HepG2 (cell line): ENCODE measurements around the gene HOXC4. TPM values are rescaled to one million over a fixed set of nuclear protein-coding genes. Genes with fewer than 3 reads are reported as not detected.

Experiments
- ATAC-seq: fragments of 200-7000 bp; cut with Tn5 transposase; 3 replicates; pipeline ENCODE4 v1.9.1; 2020; ENCODE audit warnings: mild to moderate bottlenecking, moderate library complexity
- BruUV-seq: library from RNA; stranded (reverse); fragments of 400-500 nt; replicated peaks from 2 replicates; lab custom pipeline; 2021; lab: Mats Ljungman, UMichigan
- CTCF ChIA-PET: fragments of 300-600 bp; formaldehyde crosslinking; extraction: SDS; loops from one replicate; lab custom pipeline; 2021; ENCODE audit warnings: low total read pairs, inconsistent platforms, low intra/inter-chr PET ratio; lab: Yijun Ruan, JAX
- POLR2A ChIA-PET: fragments of 350-600 bp; sonication (Branson Sonifier 250); formaldehyde crosslinking; loops from one replicate; lab custom pipeline; 2020; ENCODE audit warnings: antibody characterized with exemption, inconsistent platforms; lab: Yijun Ruan, JAX
- DNase-seq: peaks from one replicate; pipeline ENCODE4 v3.0.0-alpha.2; 2015; ENCODE audit warnings: low spot score
- FAIRE-seq: peaks from 3 replicates; lab custom pipeline; 2011; peaks lifted over from hg19 to GRCh38; lab: Jason Lieb, UNC
- H2AFZ ChIP-seq: one replicate; pipeline ENCODE4 v1.6.1; 2011; ENCODE audit warnings: low read length, inconsistent platforms
- H3K27ac ChIP-seq: fragments of 300-600 bp; 3 replicates; pipeline ENCODE4 v1.8.0; 2011; ENCODE audit warnings: mixed run types, mild to moderate bottlenecking, mixed read lengths, low read length, inconsistent platforms; ENCODE audit not compliant: insufficient read depth; ENCODE audit errors: extremely low read length
- H3K27me3 ChIP-seq, 2 experiments: fragments of 200-600 bp in 1 of 2; 2 replicates in 1 of 2; 3 replicates in 1 of 2; pipeline versions ENCODE4 v1.6.0 to v1.8.0; 2011; ENCODE audit warnings: low read length in 2 of 2, mild to moderate bottlenecking in 2 of 2, moderate library complexity in 2 of 2, inconsistent platforms in 1 of 2; ENCODE audit not compliant: insufficient read depth in 2 of 2, control insufficient read depth in 1 of 2
- H3K36me3 ChIP-seq, 2 experiments: fragments of 200-600 bp in 1 of 2; replicated peaks in 1 of 2; 2 replicates in 1 of 2; 3 replicates in 1 of 2; pipeline versions ENCODE4 v1.5.1 to v1.8.0; 2011; ENCODE audit warnings: low read length in 2 of 2, inconsistent platforms in 1 of 2; ENCODE audit not compliant: insufficient read depth in 2 of 2, control insufficient read depth in 1 of 2
- H3K4me1 ChIP-seq: 2 replicates; pipeline ENCODE4 v1.5.1; 2012; ENCODE audit warnings: low read length, inconsistent platforms; ENCODE audit not compliant: insufficient read depth
- H3K4me2 ChIP-seq: 2 replicates; pipeline ENCODE4 v1.6.0; 2011; ENCODE audit warnings: low read depth, low read length, inconsistent platforms
- H3K4me3 ChIP-seq, 3 experiments: fragments of 200-600 bp in 1 of 3; sonication (generic), shearing (Covaris generic) in 1 of 3; replicated peaks in 1 of 3; 2 replicates each; pipeline ENCODE4 v1.5.1; 2011 to 2016; ENCODE audit warnings: low read length in 3 of 3, inconsistent platforms in 2 of 3, low read depth in 2 of 3, mild to moderate bottlenecking in 2 of 3, control low read depth in 1 of 3, mixed read lengths in 1 of 3; ENCODE audit not compliant: insufficient read depth in 1 of 3
- H3K79me2 ChIP-seq: one replicate; pipeline ENCODE4 v1.6.1; 2011; ENCODE audit warnings: low read length, inconsistent platforms; ENCODE audit not compliant: insufficient read depth
- H3K9ac ChIP-seq: 2 replicates; pipeline ENCODE4 v1.6.0; 2011; ENCODE audit warnings: mild to moderate bottlenecking, low read depth, low read length, inconsistent platforms; ENCODE audit not compliant: insufficient read depth
- H3K9me3 ChIP-seq: 2 replicates; pipeline ENCODE4 v1.5.1; 2012; ENCODE audit warnings: mild to moderate bottlenecking, low read length
- H4K20me1 ChIP-seq: 2 replicates; pipeline ENCODE4 v1.6.0; 2011; ENCODE audit warnings: inconsistent platforms, mild to moderate bottlenecking, low read length, moderate library complexity; ENCODE audit not compliant: insufficient read depth
- EED ChIP-seq: sonication (generic); formaldehyde crosslinking; IDR thresholded peaks from 2 replicates; pipeline ENCODE4 v1.5.0; 2020; ENCODE audit warnings: mild to moderate bottlenecking, missing genetic modification reagents
- HOXA7 ChIP-seq: sonication (generic); formaldehyde crosslinking; IDR thresholded peaks from 2 replicates; pipeline ENCODE4 v1.8.1; 2022; ENCODE audit warnings: mild to moderate bottlenecking, missing genetic modification reagents, moderate library complexity
- JUND ChIP-seq: sonication (generic); formaldehyde crosslinking; IDR thresholded peaks from 2 replicates; pipeline ENCODE4 v1.8.0; 2022; ENCODE audit warnings: mild to moderate bottlenecking, missing genetic modification reagents
- MLXIP ChIP-seq: sonication (generic); formaldehyde crosslinking; IDR thresholded peaks from 2 replicates; pipeline ENCODE4 v1.9.0; 2021; ENCODE audit warnings: missing genetic modification reagents, borderline replicate concordance
- SOX13 ChIP-seq, 3 experiments: fragments of 450-650 bp in 1 of 3; sonication (generic) in 1 of 3; formaldehyde crosslinking in 1 of 3; IDR thresholded peaks in 2 of 3; conservative IDR thresholded peaks in 1 of 3; 2 replicates each; pipeline versions ENCODE4 v1.5.0 to v1.6.1; 2016 to 2020; ENCODE audit warnings: antibody characterized with exemption in 1 of 3, mild to moderate bottlenecking in 1 of 3, missing compliant biosample characterization in 1 of 3, missing genetic modification reagents in 1 of 3, moderate library complexity in 1 of 3
- ZNF704 ChIP-seq: sonication (generic); formaldehyde crosslinking; IDR thresholded peaks from 2 replicates; pipeline ENCODE4 v1.8.1; 2023; ENCODE audit warnings: mild to moderate bottlenecking, inconsistent platforms, moderate library complexity, missing genetic modification reagents, borderline replicate concordance
- ZNF747 ChIP-seq: sonication (generic); formaldehyde crosslinking; IDR thresholded peaks from 2 replicates; pipeline ENCODE4 v1.8.1; 2023; ENCODE audit warnings: missing genetic modification reagents, mild to moderate bottlenecking, borderline replicate concordance
- WGBS: methylation state at CpG from one replicate; pipeline ENCODE4 v1.1.6; 2017; ENCODE audit warnings: low lambda C conversion rate; 5-methylcytosine and 5-hydroxymethylcytosine counted together
- in situ Hi-C: cut with HindIII; loops from 2 replicates; pipeline ENCODE4 v1.10.0; 2017; ENCODE audit warnings: low pct_unique_long_range_greater_than_20kb; ENCODE audit not compliant: extremely low pct_ligation_motif_present
- intact Hi-C: fragments of 100-400 bp; cut with micrococcal nuclease; formaldehyde crosslinking; loops from one replicate; pipeline ENCODE4 v1.10.0; 2022; ENCODE audit not compliant: unreplicated experiment
- polyA plus RNA-seq, 8 experiments: library from polyadenylated mRNA; depleted of rRNA in 3 of 8; stranded (reverse) in 7 of 8; unstranded in 1 of 8; fragments of >200 nt; fragmentation: Illumina TruSeq in 4 of 8; extraction: Trizol in 4 of 8; gene quantifications; 2 replicates each; pipeline versions ENCODE4 v1.2.1 to v1.2.3, GENCODE V29; 2011 to 2016; ENCODE audit warnings: low read depth in 4 of 8, missing spikeins in 1 of 8, mixed read lengths in 1 of 8; ENCODE audit not compliant: insufficient read depth in 1 of 8
- total RNA-seq, 5 experiments: library from RNA; depleted of rRNA; stranded (reverse); fragments of >200 nt; fragmentation: Illumina TruSeq; extraction: Trizol; gene quantifications; 2 replicates each; pipeline ENCODE4 v1.2.3, GENCODE V29; 2016; ENCODE audit warnings: low read depth in 1 of 5
- TF ChIP-seq, protein P1 (sequence below): sonication (generic); formaldehyde crosslinking; IDR thresholded peaks from 2 replicates; pipeline ENCODE4 v1.5.1; 2020; ENCODE audit warnings: missing genetic modification reagents, mild to moderate bottlenecking, borderline replicate concordance

Gene HOXC4
- total and polyA plus RNA-seq, 2 of the 13 experiments (the other 11 are each of a cell fraction or from before 2014, with no cell fraction given): not detected

DNA sequence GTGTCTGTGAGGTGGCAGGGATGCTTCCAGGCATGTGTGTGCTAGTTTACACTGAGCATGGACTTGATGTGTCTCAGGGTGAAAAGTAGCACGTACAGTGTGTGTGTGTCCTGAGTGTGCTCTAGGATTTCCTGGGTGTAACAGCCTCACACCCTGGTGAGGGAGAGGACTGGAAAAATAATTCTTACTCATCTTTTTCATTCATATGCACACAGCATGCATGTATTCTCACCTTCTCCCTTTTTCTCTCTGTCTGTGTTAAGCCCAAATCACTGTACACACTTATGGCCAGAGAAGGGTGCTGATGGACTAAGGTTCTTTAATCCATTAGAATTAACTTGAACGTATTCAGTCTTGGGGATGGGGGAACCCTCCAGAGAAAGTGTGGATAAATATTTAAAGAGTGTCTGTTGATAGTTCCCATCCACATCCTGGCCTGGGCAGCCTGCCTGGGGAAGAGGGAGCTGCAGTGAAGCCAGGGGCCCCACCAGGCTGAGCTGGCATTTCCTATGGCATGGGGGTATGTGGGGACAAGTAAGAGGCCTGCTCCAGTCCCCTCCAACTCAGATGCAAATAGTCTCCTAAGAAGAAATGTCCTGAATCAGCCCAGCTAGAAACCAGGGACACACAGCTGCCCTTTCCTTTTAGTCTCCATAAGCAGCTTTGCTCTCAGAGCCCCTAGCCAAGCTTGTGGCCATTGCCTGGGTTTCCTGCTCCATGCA lies 45.9 kb upstream of the HOXC4 start (continued):
- TF ChIP-seq SOX13 (IDR thresholded peaks at IDR 0.05) (no peak), SOX13 (CRISPR knock-in tag; conservative IDR thresholded peaks at IDR 0.05 in 1 of 2, IDR thresholded peaks at IDR 0.05 in 1 of 2) (no peak), ZNF747 (CRISPR knock-in tag) (no peak), ZNF704 (no peak), JUND (CRISPR knock-in tag) (no peak), MLXIP (CRISPR knock-in tag) (no peak)

DNA sequence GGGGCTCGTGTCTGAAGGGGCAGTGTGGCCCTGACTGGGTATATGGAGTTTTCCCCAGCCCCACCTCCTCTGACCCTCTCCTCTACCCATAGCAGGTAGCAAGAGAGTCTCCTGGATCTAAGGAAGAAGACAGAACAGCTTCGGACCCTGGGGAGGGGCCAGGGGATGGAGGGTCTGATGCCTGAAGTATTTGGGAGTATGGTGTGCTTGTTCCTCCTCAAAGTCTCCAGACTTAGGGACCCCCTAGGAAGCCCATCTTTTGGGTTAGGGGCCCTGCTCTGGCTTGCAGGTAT lies 45.4 kb upstream of the HOXC4 start:
- Histone ChIP-seq H3K27me3 (peaks cover 28 to 87% of the 10 kb centered on the region in 2 experiments), H3K9me3 (no peaks in the 10 kb centered on the region), H3K4me1 (peaks cover 30% of the 10 kb centered on the region), H3K27ac (no peak overlapping the region), H3K9ac (no peak overlapping the region), H3K4me2 (no peak overlapping the region), H4K20me1 (no peaks in the 10 kb centered on the region), H2AFZ (no peak overlapping the region), H3K4me3 (no peak overlapping the region), H3K36me3 (no peaks in the 10 kb centered on the region), H3K79me2 (no peaks in the 10 kb centered on the region)
- intact Hi-C loops: loop anchor here (10.0 kb wide), 1 partner anchor 357 kb away; the partner anchor contains the start of gene GPR84
- WGBS: 0% methylated on average over 2 of the region's 2 CpGs
- no peak for DNase-seq
- TF ChIP-seq HOXA7 (CRISPR knock-in tag): no peak
- no peak for TF ChIP-seq EED (CRISPR knock-in tag)
- TF ChIP-seq, protein P1, sequence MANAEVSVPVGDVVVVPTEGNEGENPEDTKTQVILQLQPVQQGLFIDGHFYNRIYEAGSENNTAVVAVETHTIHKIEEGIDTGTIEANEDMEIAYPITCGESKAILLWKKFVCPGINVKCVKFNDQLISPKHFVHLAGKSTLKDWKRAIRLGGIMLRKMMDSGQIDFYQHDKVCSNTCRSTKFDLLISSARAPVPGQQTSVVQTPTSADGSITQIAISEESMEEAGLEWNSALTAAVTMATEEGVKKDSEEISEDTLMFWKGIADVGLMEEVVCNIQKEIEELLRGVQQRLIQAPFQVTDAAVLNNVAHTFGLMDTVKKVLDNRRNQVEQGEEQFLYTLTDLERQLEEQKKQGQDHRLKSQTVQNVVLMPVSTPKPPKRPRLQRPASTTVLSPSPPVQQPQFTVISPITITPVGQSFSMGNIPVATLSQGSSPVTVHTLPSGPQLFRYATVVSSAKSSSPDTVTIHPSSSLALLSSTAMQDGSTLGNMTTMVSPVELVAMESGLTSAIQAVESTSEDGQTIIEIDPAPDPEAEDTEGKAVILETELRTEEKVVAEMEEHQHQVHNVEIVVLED (CRISPR knock-in tag): no peak
- POLR2A ChIA-PET: interaction anchor here (1.0 kb wide), 1 partner anchor 272 kb away, joined by 3 read pairs; the partner anchor contains the start of genes CBX5 and HNRNPA1
- CTCF ChIA-PET: interaction anchor here (0.8 kb wide), 1 partner anchor 183 kb away, joined by 3 read pairs; no protein-coding TSS in a partner anchor
- FAIRE-seq: no peak
- BruUV-seq: no TSS peak
- in situ Hi-C loops: no loop called here
- ATAC-seq: no peak
